Fibroblast of lung (primary cell): ENCODE measurements around the gene PTGER4. TPM values are rescaled to one million over a fixed set of nuclear protein-coding genes. Genes with fewer than 3 reads are reported as not detected.

Experiments
- DNase-seq, 2 donors: peaks; one replicate each; pipeline versions ENCODE4 v3.0.0 to v3.0.0-alpha.2; 2010; ENCODE audit warnings: low read depth in 2 of 2
- H2AFZ ChIP-seq: 2 replicates; pipeline ENCODE4 v1.5.1; 2012; ENCODE audit warnings: low read length, control low read depth, inconsistent platforms
- H3K27ac ChIP-seq: 2 replicates; pipeline ENCODE4 v1.5.1; 2011; ENCODE audit warnings: low read length, control low read depth; ENCODE audit not compliant: insufficient read depth
- H3K27me3 ChIP-seq: 2 replicates; pipeline ENCODE4 v1.5.1; 2011; ENCODE audit warnings: mild to moderate bottlenecking, low read length; ENCODE audit not compliant: control insufficient read depth, insufficient read depth
- H3K36me3 ChIP-seq: 2 replicates; pipeline ENCODE4 v1.5.1; 2011; ENCODE audit warnings: low read length; ENCODE audit not compliant: control insufficient read depth, insufficient read depth
- H3K4me1 ChIP-seq: 2 replicates; pipeline ENCODE4 v1.5.1; 2011; ENCODE audit warnings: low read length; ENCODE audit not compliant: control insufficient read depth, insufficient read depth; ENCODE audit errors: extremely low read depth
- H3K4me2 ChIP-seq: 2 replicates; pipeline ENCODE4 v1.5.1; 2011; ENCODE audit warnings: low read length, control low read depth; ENCODE audit not compliant: insufficient read depth; ENCODE audit errors: extremely low read depth
- H3K4me3 ChIP-seq, 4 experiments: fragments of 200-600 bp in 1 of 4; sonication (generic) in 1 of 4; replicated peaks in 1 of 4; 2 replicates each; pipeline ENCODE4 v1.5.1; 2011 to 2016; ENCODE audit warnings: low read length in 4 of 4, low read depth in 3 of 4, mild to moderate bottlenecking in 3 of 4, control low read depth in 2 of 4, inconsistent platforms in 1 of 4, mixed read lengths in 1 of 4; ENCODE audit not compliant: insufficient read depth in 1 of 4; ENCODE audit errors: control extremely low read depth in 1 of 4
- H3K79me2 ChIP-seq: 2 replicates; pipeline ENCODE4 v1.5.1; 2012; ENCODE audit warnings: mild to moderate bottlenecking, low read length, inconsistent platforms; ENCODE audit not compliant: control insufficient read depth, insufficient read depth
- H3K9ac ChIP-seq: 2 replicates; pipeline ENCODE4 v1.5.1; 2011; ENCODE audit warnings: mild to moderate bottlenecking, low read length, control low read depth; ENCODE audit not compliant: insufficient read depth
- H3K9me3 ChIP-seq: 2 replicates; pipeline ENCODE4 v1.5.1; 2012; ENCODE audit warnings: low read depth, low read length; ENCODE audit not compliant: control insufficient read depth, insufficient read depth
- H4K20me1 ChIP-seq: 2 replicates; pipeline ENCODE4 v1.5.1; 2011; ENCODE audit warnings: low read length; ENCODE audit not compliant: control insufficient read depth, insufficient read depth; ENCODE audit errors: extremely low read depth
- EZH2 ChIP-seq: IDR thresholded peaks from 2 replicates; pipeline ENCODE4 v1.5.1; 2012; ENCODE audit warnings: low read length, control low read depth, mild to moderate bottlenecking; ENCODE audit errors: missing control alignments
- polyA plus RNA-seq, 2 donors: library from polyadenylated mRNA; depleted of rRNA in 1 of 2; stranded (reverse) in 1 of 2; unstranded in 1 of 2; fragments of >200 nt; gene quantifications; 2 replicates each; pipeline ENCODE4 v1.2.1, GENCODE V29; 2011 to 2012; ENCODE audit warnings: missing spikeins in 1 of 2
- total RNA-seq: library from RNA; depleted of rRNA; stranded (reverse); fragments of >200 nt; gene quantifications from 2 replicates; pipeline ENCODE4 v1.2.1, GENCODE V29; 2014
- TF ChIP-seq, protein P1 (sequence below), 2 donors: IDR thresholded peaks in 1 of 2; conservative IDR thresholded peaks in 1 of 2; 1 replicate in 1 of 2; 2 replicates in 1 of 2; pipeline ENCODE4 v1.5.1; 2011 to 2012; ENCODE audit warnings: low read length in 2 of 2, control low read depth in 1 of 2, inconsistent platforms in 1 of 2, low read depth in 1 of 2, mild to moderate bottlenecking in 1 of 2

PTGER4 gene
- total and polyA plus RNA-seq, 2 donors (not counting 1 experiment from before 2014, with no cell fraction given): 1.6 to 3.3 TPM

DNA sequence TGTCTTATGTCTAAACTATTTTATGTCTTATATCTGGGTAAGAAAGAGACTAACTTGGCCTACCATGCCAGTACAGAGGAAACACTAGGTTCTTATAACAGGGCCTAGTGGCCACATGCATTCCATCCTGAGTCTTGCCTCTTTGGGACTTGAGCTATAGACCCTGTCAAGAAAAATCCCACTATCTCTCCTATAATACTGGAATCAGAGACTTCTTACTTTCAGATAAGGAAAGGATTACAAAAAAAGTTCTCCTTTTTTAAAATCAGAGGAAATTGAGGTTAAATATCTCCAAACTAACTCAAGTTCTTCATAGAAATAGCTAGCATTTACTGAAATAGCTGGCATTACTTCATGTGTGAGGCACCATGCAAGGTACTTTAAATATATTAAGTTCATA lies 34.3 kb downstream of the PTGER4 start:
- no peak overlapping the region for H2AFZ ChIP-seq
- H3K4me3 ChIP-seq: no peak overlapping the region
- no peak overlapping the region for H3K4me2 ChIP-seq
- no peak overlapping the region for H3K9ac ChIP-seq
- no peaks in the 10 kb centered on the region for H3K9me3 ChIP-seq
- DNase-seq: no peak
- H3K27ac ChIP-seq: no peak overlapping the region
- no peak for TF ChIP-seq EZH2
- TF ChIP-seq, protein P1, sequence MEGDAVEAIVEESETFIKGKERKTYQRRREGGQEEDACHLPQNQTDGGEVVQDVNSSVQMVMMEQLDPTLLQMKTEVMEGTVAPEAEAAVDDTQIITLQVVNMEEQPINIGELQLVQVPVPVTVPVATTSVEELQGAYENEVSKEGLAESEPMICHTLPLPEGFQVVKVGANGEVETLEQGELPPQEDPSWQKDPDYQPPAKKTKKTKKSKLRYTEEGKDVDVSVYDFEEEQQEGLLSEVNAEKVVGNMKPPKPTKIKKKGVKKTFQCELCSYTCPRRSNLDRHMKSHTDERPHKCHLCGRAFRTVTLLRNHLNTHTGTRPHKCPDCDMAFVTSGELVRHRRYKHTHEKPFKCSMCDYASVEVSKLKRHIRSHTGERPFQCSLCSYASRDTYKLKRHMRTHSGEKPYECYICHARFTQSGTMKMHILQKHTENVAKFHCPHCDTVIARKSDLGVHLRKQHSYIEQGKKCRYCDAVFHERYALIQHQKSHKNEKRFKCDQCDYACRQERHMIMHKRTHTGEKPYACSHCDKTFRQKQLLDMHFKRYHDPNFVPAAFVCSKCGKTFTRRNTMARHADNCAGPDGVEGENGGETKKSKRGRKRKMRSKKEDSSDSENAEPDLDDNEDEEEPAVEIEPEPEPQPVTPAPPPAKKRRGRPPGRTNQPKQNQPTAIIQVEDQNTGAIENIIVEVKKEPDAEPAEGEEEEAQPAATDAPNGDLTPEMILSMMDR (conservative IDR thresholded peaks at IDR 0.05 in 1 of 2, IDR thresholded peaks at IDR 0.05 in 1 of 2; ENCODE audit: low read depth in 1 of 2, low read length in 2 of 2): no peak
- no peaks in the 10 kb centered on the region for H3K27me3 ChIP-seq
- no peaks in the 10 kb centered on the region for H3K79me2 ChIP-seq
- no peaks in the 10 kb centered on the region for H4K20me1 ChIP-seq
- no peaks in the 10 kb centered on the region for H3K36me3 ChIP-seq
- no peaks in the 10 kb centered on the region for H3K4me1 ChIP-seq

DNA sequence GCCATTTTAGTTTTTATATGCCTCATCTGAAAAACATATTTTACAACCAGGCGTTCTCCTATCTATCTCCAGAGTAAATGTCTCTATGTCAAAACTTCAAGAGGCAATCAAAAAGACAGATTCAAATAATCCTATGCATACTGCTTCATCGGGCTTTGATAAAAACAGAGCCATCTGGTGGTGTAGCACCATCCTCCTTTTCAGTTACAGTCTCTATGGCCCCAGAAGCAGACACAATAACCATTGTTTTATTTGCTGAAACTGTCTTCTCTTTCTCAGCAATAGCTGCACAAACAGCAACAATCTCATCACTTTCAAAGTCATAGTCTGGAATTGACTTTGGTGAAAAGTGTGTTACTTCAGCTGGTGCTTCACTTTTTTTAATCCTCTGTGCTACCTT lies 36.3 kb downstream of the PTGER4 start:
- H2AFZ ChIP-seq: no peak overlapping the region
- no peak overlapping the region for H3K4me2 ChIP-seq
- H3K9me3 ChIP-seq: no peaks in the 10 kb centered on the region
- no peaks in the 10 kb centered on the region for H3K79me2 ChIP-seq
- no peak for TF ChIP-seq EZH2
- TF ChIP-seq, protein P1 (conservative IDR thresholded peaks at IDR 0.05 in 1 of 2, IDR thresholded peaks at IDR 0.05 in 1 of 2; ENCODE audit: low read depth in 1 of 2, low read length in 2 of 2): peak in 1 of 2 donors; percentile 46
- DNase-seq: peak in 1 of 2 donors; percentile 31
- no peak overlapping the region for H3K4me3 ChIP-seq
- no peaks in the 10 kb centered on the region for H4K20me1 ChIP-seq
- no peak overlapping the region for H3K27ac ChIP-seq
- H3K4me1 ChIP-seq: no peaks in the 10 kb centered on the region
- no peaks in the 10 kb centered on the region for H3K36me3 ChIP-seq
- no peak overlapping the region for H3K9ac ChIP-seq
- H3K27me3 ChIP-seq: no peaks in the 10 kb centered on the region

DNA sequence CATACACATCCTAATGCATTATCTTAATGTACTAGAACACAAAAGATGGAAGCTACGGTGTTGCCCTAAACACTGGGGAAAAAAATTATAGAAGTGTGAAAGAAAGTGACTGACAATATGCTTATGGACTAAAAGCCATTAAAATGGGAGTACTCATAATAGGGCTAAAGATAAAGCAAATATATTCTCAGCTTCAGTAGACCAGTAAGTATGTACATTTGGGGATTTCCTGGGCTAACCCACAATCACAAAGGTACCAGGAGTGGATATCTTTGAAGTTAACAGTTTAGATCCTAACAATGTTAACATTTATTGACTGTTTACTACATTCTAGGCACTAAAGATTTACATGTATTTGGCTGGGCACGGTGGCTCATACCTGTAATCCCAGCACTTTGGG lies 36.9 kb downstream of the PTGER4 start:
- no peak for DNase-seq
- Histone ChIP-seq H4K20me1 (no peaks in the 10 kb centered on the region), H3K9ac (no peak overlapping the region), H2AFZ (no peak overlapping the region), H3K27me3 (no peaks in the 10 kb centered on the region), H3K4me3 (no peak overlapping the region), H3K4me1 (no peaks in the 10 kb centered on the region), H3K27ac (no peak overlapping the region), H3K4me2 (no peak overlapping the region), H3K9me3 (no peaks in the 10 kb centered on the region), H3K36me3 (no peaks in the 10 kb centered on the region), H3K79me2 (no peaks in the 10 kb centered on the region)
- TF ChIP-seq, protein P1 (conservative IDR thresholded peaks at IDR 0.05 in 1 of 2, IDR thresholded peaks at IDR 0.05 in 1 of 2; ENCODE audit: low read depth in 1 of 2, low read length in 2 of 2): no peak
- TF ChIP-seq EZH2: no peak
